ENCODE results near the gene CSTB.

- no peak for TF ChIP-seq CTCF (conservative IDR thresholded peaks at IDR 0.05; ENCODE audit: low read length)
- no peak for TF ChIP-seq EZH2phosphoT487 (IDR thresholded peaks at IDR 0.05; ENCODE audit: borderline replicate concordance)
Measured at GRCh38 chr21:43800124-43800523, 24.0 kb upstream of the CSTB start.

Measured in Loucy (cell line).